GM18519 (cell line): Measurements from ENCODE around the gene TMEM235.

Source experiments
- ATAC-seq: cut with Tn5 transposase; IDR thresholded peaks from one replicate; pipeline ENCODE4 v1.9.1; 2021; ENCODE audit warnings: mild to moderate bottlenecking, moderate library complexity; ENCODE audit not compliant: unreplicated experiment, low FRiP score

TMEM235 gene

DNA sequence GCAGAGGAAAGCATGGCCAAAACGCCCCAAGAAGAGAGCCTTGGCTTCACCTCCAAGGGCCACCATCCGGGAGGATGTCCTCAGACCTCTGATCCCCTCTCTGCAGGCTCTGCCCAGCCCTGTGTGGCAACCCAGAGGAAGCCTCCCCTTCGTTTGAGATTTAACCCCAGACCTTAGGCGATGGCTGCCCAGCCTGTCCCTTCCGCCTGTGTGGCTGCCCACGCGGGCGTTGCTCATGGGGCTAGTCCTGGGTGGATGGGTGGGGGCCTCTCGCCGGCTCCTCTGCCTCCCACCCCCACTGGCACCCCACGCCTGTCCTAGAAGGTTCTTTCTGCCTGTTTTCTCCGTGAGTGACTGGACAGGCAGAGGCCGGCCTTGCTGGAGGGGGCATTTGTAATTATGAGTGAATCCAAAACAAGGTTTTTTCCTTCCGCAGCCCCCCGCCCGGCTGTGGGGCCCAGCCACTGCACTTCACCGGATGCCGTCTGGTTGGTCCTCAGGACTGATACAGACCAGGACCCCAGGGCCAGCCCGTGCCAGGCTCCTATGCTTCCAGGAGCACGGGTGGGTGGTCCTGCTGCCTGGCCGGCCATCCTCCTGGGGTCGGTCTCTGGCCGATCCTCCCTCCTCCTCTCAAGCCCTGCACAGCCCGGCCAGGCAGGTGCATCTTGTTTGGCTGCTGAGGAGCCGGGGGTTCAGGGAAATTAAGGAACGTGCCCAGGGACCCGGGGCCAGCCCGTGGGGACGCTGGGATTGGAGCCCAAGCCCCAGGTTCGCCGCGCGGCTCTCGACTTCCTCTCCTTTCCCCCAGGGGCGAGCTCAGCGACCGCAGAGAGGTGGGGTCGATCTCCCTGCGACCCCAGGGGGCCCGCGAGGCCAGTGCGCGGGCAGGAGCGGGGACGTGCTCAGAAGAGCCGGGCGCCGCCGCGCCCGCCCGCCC lies at the start of gene TMEM235:
Gene TMEM235 (plus strand): TSS at position 636 of the 940 bp plus-strand sequence. CDS start 393 bp downstream, outside the sequence.
- no peak for ATAC-seq

- ATAC-seq, result no peak
These were observed 48.9 kb upstream of the TMEM235 start for GRCh38 chr17:78182504-78182903.

- no peak for ATAC-seq
These were observed 47.5 kb upstream of the TMEM235 start for GRCh38 chr17:78183916-78184315.

- ATAC-seq, result no peak
These were observed 47.1 kb upstream of the TMEM235 start for GRCh38 chr17:78184351-78184750.

GRCh38 chr17:78184868-78185267 lies 46.6 kb upstream of the TMEM235 start:
- ATAC-seq, result no peak

DNA sequence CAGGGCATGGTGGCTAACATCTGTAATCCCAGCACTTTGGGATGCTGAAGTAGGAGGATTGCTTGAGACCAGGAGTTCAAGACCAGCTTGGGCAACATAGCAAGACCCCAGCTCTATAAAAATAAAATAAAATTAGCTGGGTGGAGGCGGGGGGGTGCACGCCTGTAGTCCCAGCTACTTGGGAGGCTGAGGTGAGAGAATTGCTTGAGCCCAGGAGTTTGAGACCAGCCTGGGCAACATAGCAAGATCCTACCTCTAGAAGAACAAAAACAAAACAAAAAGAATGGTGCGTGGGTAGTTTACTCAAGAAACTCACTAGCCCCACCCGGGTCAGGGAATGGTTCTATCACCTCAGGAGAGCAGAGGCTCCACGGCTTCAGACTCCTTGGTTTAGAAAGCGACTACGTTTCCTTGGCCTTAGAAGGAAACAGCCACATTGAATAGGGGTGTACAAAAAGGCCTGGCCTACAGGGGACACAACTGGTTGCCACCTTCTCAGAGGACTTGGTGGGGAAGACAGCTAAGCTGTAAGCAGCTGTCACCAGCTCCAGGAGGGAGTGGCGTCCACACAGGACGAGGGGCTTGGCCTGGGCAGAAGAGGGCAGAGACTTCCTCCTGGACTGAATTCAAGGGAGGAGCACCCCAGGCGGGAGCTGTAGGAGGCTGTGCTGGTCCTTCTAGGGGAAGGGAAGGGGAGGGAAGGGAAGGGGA lies 45.3 kb upstream of the TMEM235 start:
- ATAC-seq, result no peak

DNA sequence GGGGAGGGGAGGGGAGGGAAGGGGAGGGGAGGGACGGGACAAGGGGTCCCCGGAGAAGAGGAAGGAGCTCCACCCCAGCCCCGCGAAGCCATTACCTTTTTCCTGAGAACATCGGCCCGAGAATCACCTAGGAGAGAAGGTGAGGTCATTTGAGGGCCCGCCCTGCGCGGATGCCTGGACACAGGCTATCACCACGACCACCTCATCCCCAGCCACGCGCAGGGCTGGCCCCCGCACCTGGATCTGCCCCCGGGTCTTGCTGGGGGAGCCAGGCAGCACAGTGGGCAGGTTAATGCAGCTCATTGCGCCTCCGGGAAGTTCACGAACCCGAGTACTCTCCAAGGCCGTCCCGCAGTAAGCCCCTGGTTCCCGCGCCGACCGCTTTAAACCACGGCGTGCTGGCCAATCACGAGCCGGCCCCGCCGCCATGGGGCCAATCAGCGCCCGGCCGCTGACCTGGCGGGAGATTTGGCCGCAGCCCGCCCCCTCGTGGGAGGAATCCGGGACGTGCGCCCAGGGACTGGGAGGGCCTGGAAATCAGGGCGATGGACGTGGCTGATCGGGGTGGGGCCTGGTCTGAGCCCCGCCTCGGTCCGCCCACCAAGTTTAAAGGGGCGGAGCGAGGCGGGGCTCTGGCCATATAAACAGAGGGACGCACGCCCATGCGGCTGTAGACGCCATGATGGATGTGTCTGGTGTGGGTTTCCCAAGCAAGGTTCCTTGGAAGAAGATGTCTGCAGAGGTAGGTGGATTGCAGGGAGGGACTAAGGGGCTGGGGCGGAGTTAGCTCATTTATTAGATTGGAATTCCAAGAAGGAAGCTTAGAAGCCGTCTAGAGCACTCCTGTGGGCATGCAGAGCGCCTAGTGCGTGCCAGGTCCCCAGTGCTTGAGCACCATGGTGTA lies 44.5 kb upstream of the TMEM235 start, which contains the start of the genes AFMID and TK1:
Gene AFMID (plus strand): TSS at position 671 of the 904 bp plus-strand sequence. CDS start 9 bp downstream, at position 680.
Gene TK1 (minus strand): TSS at position 361 of the 904 bp plus-strand sequence. CDS start 58 bp downstream, at position 303.
- ATAC-seq, result peak; percentile 71

DNA sequence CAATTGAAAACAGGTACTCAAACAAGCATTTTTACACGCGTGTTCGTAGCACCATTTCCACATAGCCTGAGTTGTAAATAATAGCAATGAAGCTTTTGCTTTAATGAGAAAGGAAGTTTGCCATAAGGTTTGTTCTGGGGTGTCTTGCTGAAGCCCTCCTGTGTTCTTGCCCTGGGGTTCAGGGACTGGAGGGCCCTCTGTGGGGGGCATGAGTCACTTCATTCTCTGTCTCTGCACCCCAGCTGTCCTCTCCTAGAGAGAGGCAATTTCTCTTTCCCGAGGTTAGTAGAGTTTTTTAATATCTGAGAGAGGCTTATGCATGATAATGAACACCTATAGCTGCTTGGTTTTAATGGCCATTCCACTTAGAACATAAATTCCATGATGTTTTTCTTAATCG lies 34.7 kb upstream of the TMEM235 start:
- no peak for ATAC-seq

GRCh38 chr17:78197147-78197832 lies 34.1 kb upstream of the TMEM235 start:
- ATAC-seq, result no peak

DNA sequence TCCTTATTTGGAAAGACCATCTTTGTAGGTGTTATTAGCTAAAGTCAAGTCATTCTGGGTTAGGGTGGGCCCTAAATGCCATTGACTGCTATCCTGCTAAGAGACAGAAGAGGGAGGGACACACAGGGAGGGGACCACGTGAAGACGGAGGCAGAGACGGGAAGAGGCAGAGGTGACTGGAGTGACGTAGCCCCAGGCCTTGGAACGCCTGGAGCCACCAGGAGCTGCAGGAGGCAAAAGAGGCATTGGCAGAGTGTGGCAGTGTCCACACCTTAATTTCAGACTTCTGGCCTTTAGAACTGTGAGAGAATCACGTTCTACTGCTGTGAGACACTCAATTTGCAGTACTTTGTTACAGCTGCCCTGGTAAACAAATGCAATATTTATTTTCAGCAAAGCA lies 31.0 kb upstream of the TMEM235 start:
- ATAC-seq, result no peak

- ATAC-seq, result no peak
These were observed 28.8 kb upstream of the TMEM235 start for GRCh38 chr17:78202666-78203065.

- ATAC-seq, result no peak
These were observed 26.9 kb upstream of the TMEM235 start for GRCh38 chr17:78204387-78205123.

- no peak for ATAC-seq
These were observed 26.2 kb upstream of the TMEM235 start for GRCh38 chr17:78205124-78205775.

- ATAC-seq, result no peak
These were observed 25.1 kb upstream of the TMEM235 start for GRCh38 chr17:78206298-78206697.

DNA sequence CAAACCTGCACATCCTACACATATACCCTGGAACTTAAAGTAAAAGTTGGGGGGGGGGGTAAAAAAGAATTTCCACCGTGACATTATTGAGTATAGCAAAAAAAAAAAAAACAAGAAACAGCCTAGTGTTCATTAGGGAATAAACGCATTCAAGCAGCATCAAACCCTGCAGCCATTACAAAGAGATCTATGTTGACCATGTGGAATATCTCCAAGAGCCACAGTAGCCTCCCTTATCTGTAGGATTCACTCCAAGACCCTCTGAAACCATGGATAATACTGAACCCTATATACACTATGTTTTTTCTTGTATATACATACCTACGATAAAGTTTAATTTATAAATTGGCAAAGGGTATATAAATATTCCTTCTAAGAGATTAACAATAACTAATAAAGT lies 22.9 kb upstream of the TMEM235 start:
- no peak for ATAC-seq

DNA sequence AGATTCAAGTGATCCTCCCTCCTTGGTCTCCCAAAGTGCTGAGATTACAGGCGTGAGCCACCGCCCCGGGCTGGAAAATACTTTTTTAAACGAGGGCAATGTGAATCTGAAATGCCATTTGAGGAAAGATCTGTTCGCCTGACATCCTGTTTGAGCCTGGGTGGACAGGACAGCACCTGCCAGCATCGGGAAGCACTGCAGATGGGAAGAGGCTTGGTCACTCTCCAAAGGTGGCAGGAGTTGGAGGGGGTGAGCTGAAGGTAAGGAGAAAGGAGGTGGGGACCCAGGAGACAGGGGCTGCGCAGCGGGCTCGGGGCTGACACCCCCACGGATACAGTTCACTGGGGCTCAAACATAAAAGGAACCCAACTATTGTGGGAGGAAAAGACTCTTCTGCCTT lies 21.3 kb upstream of the TMEM235 start:
- no peak for ATAC-seq

DNA sequence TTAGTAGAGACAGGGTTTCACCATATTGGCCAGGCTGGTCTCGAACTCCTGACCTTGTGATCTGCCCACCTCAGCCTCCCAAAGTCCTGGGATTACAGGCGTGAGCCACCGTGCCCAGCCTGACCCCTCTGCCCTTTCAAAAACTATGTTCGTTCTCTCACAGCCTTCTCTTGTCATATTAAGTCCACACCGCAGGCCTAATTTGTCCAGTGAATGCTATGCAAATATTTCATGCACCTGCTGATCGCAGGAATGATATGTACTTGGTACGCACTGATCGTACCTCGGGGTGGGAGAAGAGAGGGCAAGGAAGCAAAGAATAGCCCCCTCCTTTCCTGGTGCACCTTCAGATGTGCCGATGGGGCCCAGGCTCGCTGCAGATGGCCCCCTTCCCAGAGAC lies 20.4 kb upstream of the TMEM235 start:
- ATAC-seq, result no peak

DNA sequence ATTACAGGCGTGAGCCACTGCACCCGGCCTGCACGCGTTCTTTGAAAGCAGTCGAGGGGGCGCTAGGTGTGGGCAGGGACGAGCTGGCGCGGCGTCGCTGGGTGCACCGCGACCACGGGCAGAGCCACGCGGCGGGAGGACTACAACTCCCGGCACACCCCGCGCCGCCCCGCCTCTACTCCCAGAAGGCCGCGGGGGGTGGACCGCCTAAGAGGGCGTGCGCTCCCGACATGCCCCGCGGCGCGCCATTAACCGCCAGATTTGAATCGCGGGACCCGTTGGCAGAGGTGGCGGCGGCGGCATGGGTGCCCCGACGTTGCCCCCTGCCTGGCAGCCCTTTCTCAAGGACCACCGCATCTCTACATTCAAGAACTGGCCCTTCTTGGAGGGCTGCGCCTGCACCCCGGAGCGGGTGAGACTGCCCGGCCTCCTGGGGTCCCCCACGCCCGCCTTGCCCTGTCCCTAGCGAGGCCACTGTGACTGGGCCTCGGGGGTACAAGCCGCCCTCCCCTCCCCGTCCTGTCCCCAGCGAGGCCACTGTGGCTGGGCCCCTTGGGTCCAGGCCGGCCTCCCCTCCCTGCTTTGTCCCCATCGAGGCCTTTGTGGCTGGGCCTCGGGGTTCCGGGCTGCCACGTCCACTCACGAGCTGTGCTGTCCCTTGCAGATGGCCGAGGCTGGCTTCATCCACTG lies 17.3 kb upstream of the TMEM235 start, which contains the start of gene BIRC5:
Gene BIRC5 (plus strand): TSS at position 238 of the 690 bp plus-strand sequence. CDS start 64 bp downstream, at position 302.
- no peak for ATAC-seq
